Ovary (tissue), 9 donors: ENCODE data around the gene CCDC43. TPM values are rescaled to one million over a fixed set of nuclear protein-coding genes. Genes with fewer than 3 reads are reported as not detected.
"Not testable (repeated sequence)": the region's sequence is repeated elsewhere in the genome, so short reads cannot be mapped to it uniquely, and the experiment has no call there.

Experiments used
- DNase-seq, 5 donors: peaks; one replicate each; pipeline ENCODE4 v3.0.0-alpha.2; 2019 to 2020
- H3K27ac ChIP-seq, 2 donors: fragments of 200-600 bp; one replicate each; pipeline versions ENCODE4 v1.5.1 to v1.8.0; 2019 to 2022
- H3K27me3 ChIP-seq: fragments of 200-600 bp; one replicate; pipeline ENCODE4 v1.8.0; 2022
- H3K36me3 ChIP-seq: fragments of 200-600 bp; sonication (generic); one replicate; pipeline ENCODE4 v1.5.1; 2019
- H3K4me1 ChIP-seq: one replicate; pipeline ENCODE4 v1.8.1; 2013; ENCODE audit warnings: mild to moderate bottlenecking, moderate library complexity; ENCODE audit not compliant: insufficient read depth
- H3K4me3 ChIP-seq: fragments of 200-600 bp; sonication (generic); one replicate; pipeline ENCODE4 v1.5.1; 2017
- H3K9me3 ChIP-seq, 2 donors: fragments of 200-600 bp in 1 of 2; sonication (generic) in 1 of 2; one replicate each; pipeline versions ENCODE4 v1.5.1 to v1.8.1; 2013 to 2019; ENCODE audit warnings: mild to moderate bottlenecking in 1 of 2, moderate library complexity in 1 of 2
- CTCF ChIP-seq, 3 donors: fragments of 450-650 bp in 2 of 3; fragments of 200-600 bp in 1 of 3; IDR thresholded peaks; one replicate each; pipeline versions ENCODE4 v1.5.1 to v1.8.0; 2016 to 2022; ENCODE audit warnings: antibody characterized with exemption in 3 of 3, mild to moderate bottlenecking in 1 of 3
- EP300 ChIP-seq: sonication (generic); formaldehyde crosslinking; IDR thresholded peaks from one replicate; pipeline ENCODE4 v1.6.1; 2017; ENCODE audit warnings: antibody characterized with exemption
- POLR2A ChIP-seq: fragments of 450-650 bp; IDR thresholded peaks from one replicate; pipeline ENCODE4 v1.6.1; 2017; ENCODE audit warnings: antibody characterized with exemption, mild to moderate bottlenecking, moderate library complexity
- WGBS, 3 donors: extraction: QIAGEN DNeasy Blood & Tissue Kit in 1 of 3; methylation state at CpG; one replicate each; pipeline versions ENCODE4 v1.1.5 to v1.1.7; 2013 to 2017; 5-methylcytosine and 5-hydroxymethylcytosine counted together
- intact Hi-C, 4 donors: fragments of 100-400 bp; cut with DNase I; formaldehyde crosslinking; loops; one replicate each; pipeline versions ENCODE4 v1.11.0 to v1.15.1; 2022 to 2023
- polyA plus RNA-seq, 2 donors: library from polyadenylated mRNA; stranded (reverse); fragments of 200-250 nt in 1 of 2; fragments of 350-450 nt in 1 of 2; fragmentation: Illumina TruSeq in 1 of 2; extraction: RNeasy Lipid Tissue Mini Kit (QIAGEN cat#74804) in 1 of 2; gene quantifications; one replicate each; pipeline ENCODE4 v1.2.3, GENCODE V29; 2013 to 2014
- total RNA-seq, 7 donors: library from RNA; depleted of rRNA in 2 of 7; stranded (reverse); fragments of >200 nt in 2 of 7; fragmentation: NEBNext Ultra II Directional in 3 of 7; extraction: Animal tissue kit (Norgen Biotek cat#: 25700) in 3 of 7; gene quantifications; one replicate each; pipeline versions ENCODE4 v1.1.0 to v1.2.4, GENCODE V29; 2016 to 2023
- donor health status: DM: no; HTN: no; CAD: no; lungs with moderate emphysema.
- donor health status: DM: no; HTN: no; CAD: no.
- donor health status: Bipolar disorder and iron deficiency.
- donor health status: DM: yes; HTN: yes; CAD: no.
- donor health status: DM: no; HTN: no; CAD: no.
- donor health status: DM: yes; HTN: yes; CAD: no.

CCDC43 gene
- total and polyA plus RNA-seq, 9 donors = 8.4 to 15.1 (median 11.3) TPM

- H3K36me3 ChIP-seq = no peaks in the 10 kb centered on the region
- no peak for DNase-seq
- no peak for TF ChIP-seq POLR2A
- no peak for TF ChIP-seq EP300
- TF ChIP-seq CTCF (IDR thresholded peaks at IDR 0.05) = no peak
- peaks cover 6% of the 10 kb centered on the region for H3K4me1 ChIP-seq
- H3K4me3 ChIP-seq = peak overlapping the region; percentile 77
- peak overlapping the region; percentile 59 to 80 for H3K27ac ChIP-seq
- H3K9me3 ChIP-seq = no peaks in the 10 kb centered on the region
- intact Hi-C loops = no loop called here
- 2% methylated on average over 13 of the region's 13 CpGs for WGBS, 3 donors
- H3K27me3 ChIP-seq = no peaks in the 10 kb centered on the region
Observed at GRCh38 chr17:44688675-44689476, 700 bp downstream of the CCDC43 start.

GRCh38 chr17:44688200-44688599 is 1.4 kb downstream of the CCDC43 start:
- H3K27me3 ChIP-seq = no peaks in the 10 kb centered on the region
- H3K4me1 ChIP-seq = peaks cover 6% of the 10 kb centered on the region
- intact Hi-C loops = no loop called here
- no peaks in the 10 kb centered on the region for H3K9me3 ChIP-seq
- WGBS, 3 donors = 82 to 88% (median 86%) methylated on average over 2 of the region's 2 CpGs
- H3K27ac ChIP-seq = no peak overlapping the region
- H3K4me3 ChIP-seq = no peak overlapping the region
- TF ChIP-seq POLR2A (no peak), EP300 (no peak), CTCF (IDR thresholded peaks at IDR 0.05) (no peak)
- no peaks in the 10 kb centered on the region for H3K36me3 ChIP-seq
- DNase-seq = no peak

- Histone ChIP-seq H3K4me1 (peaks cover 6% of the 10 kb centered on the region), H3K27ac (no peak overlapping the region), H3K36me3 (no peaks in the 10 kb centered on the region), H3K27me3 (no peaks in the 10 kb centered on the region), H3K9me3 (no peaks in the 10 kb centered on the region), H3K4me3 (no peak overlapping the region)
- intact Hi-C loops = no loop called here
- TF ChIP-seq CTCF (IDR thresholded peaks at IDR 0.05) (no peak), POLR2A (no peak)
- WGBS, 3 donors = 89 to 96% (median 96%) methylated on average over 1 of the region's 1 CpG
- DNase-seq = no peak
Observed at GRCh38 chr17:44687756-44688155, 1.8 kb downstream of the CCDC43 start.

GRCh38 chr17:44683303-44683702 is 6.3 kb downstream of the CCDC43 start:
- H3K9me3 ChIP-seq, DNase-seq, H3K36me3 ChIP-seq, H3K4me1 ChIP-seq, intact Hi-C loops, H3K27me3 ChIP-seq, H3K4me3 ChIP-seq, H3K27ac ChIP-seq: not testable (repeated sequence)
- 88 to 95% (median 93%) methylated on average over 4 of the region's 4 CpGs for WGBS, 3 donors

- no peaks in the 10 kb centered on the region for H3K9me3 ChIP-seq
- TF ChIP-seq EP300 (no peak), CTCF (IDR thresholded peaks at IDR 0.05) (no peak), POLR2A (no peak)
- H3K27ac ChIP-seq = no peak overlapping the region
- no peaks in the 10 kb centered on the region for H3K36me3 ChIP-seq
- DNase-seq = no peak
- H3K4me3 ChIP-seq = no peak overlapping the region
- H3K27me3 ChIP-seq = no peaks in the 10 kb centered on the region
- 54 to 56% (median 54%) methylated on average over 2 of the region's 2 CpGs for WGBS, 3 donors
- intact Hi-C loops = no loop called here
- no peaks in the 10 kb centered on the region for H3K4me1 ChIP-seq
Observed at GRCh38 chr17:44677136-44677535, 12.4 kb downstream of the CCDC43 start.
